GM18873 (cell line): ENCODE measurements around the gene A3GALT2.
"Not testable (repeated sequence)": the region's sequence is repeated elsewhere in the genome, so short reads cannot be mapped to it uniquely, and the experiment has no call there.

Experiments
- ATAC-seq: cut with Tn5 transposase; IDR thresholded peaks from one replicate; pipeline ENCODE4 v1.9.1; 2021; ENCODE audit warnings: mild to moderate bottlenecking, moderate library complexity, moderate number of reproducible peaks; ENCODE audit not compliant: unreplicated experiment, low FRiP score

A3GALT2 gene

DNA sequence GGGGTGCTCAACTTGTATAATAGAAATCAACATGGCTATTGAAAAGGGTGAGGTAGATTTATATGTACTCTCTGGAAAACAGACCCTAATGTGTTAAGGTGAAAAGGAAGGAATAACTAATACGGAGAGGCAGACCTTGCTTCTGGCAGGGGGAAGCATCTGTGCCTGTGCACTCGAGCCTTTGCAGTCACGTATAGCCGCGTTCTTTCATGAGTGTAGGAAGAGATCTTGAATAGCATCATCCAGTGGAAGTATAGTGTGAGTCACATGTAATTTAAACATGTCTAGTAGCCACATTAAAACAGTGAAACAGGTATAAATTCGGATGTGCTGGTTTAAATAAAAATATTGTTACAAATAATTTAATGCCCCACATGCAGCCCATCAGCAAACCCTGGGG is 3.0 kb downstream of the A3GALT2 start:
- ATAC-seq: no peak

DNA sequence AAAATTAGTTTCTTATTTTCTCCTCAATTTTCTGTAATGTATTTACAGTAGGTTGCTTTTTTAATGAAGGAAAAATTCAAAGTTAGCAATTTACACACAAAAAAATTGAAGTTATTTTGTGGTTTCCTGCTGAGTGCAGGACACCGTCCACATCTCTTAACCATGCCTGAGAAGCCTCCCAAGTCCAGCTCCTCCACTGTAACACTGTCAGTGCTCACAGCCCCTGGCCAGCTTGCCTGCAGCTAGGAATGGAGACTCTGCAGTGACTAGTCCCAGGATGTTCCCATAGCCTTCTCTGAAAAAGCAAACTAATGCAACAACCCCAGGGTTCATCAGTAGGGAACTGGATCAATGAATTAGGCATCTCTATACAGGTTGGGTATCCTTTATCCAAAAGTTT is 3.5 kb downstream of the A3GALT2 start:
- no peak for ATAC-seq

DNA sequence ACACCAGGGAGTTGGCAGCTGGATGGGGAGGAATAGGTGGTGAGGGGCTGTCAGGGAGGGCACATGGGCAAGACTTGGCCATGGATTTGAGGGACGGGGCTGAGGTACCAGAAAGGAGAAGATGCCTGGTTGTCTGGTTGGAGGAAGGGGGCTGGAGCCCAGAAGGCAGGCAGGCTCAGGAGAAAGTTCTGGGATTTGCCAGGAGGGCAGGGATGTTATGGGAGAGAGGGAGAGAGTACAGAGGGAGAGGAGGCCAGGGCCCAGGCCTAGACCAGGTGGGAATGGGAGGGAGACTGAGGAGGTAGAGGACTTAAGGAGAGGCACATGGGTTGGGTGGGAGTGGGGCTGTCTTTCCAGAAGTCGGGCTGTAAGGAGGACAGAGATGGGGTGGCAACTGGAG is 4.3 kb downstream of the A3GALT2 start:
- ATAC-seq: no peak

DNA sequence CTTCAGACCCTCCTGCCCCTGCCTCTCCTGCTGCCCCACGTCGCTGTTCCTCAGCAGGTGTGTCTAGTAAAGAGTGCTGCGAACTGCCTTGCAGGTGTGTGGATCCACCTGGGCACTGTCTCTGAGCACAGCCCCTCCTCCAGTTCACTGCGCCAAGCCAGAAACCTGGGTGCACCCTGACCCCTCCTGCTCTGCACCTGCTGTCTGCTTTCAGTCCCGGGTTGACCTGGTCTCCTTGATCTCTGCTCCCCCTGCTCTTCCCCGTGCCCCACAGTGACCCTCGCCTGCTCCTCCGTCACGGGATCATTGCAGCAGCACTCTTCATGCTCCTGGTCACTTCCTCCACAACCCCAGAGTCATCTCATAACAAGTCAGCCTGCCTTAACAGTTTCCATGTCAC is 6.5 kb downstream of the A3GALT2 start:
- ATAC-seq: no peak

DNA sequence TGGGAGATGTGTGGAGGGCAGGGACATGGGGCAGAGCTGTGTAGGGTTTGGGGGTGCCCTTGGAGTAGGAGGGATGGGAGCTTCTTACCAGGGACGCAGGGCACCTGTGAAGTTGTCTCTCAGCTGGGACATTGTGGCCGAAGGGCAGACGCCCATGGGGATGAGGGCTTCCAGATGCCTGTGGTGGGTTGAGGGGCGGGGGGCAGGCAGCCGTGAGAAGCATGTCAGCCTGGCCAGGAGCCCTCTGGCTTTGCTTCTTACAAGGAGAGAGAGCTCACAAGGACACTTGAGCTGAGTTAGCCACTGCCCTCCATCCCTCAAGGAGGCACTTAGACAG is 8.5 kb downstream of the A3GALT2 start:
- ATAC-seq: no peak

DNA sequence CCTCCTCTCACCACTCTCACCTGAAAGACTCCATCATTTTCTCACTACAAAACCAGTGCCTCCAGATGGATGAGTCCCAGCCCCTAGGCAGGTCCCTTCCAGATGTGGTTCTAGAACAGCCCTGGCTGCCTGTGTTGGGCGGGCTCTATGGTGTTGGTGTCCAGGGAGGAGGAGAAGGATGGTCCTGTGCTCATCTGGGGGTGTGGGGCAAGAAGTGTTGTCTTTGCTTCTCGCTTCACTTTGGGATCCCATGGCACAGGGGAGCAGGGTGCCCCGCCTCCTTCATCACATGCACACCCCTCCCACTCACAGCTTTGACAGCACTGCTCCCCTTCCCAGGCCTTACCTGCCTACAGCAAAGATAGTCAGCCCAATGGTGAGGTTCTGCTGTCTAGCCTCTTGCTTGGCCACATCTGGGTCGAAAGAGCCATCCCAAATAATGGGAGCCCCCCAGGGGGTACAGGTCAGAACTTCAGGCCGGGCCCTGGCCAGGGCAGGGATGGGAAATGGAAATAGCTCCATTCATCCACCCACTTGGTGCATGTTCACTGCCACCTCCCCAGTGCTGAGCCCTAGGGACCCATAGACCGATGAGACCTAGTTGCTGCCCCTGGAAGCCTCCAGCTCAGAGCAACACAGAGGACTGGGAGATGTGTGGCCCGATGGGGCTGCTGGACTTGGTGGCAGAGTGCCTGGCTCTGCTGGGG is 9.0 kb downstream of the A3GALT2 start:
- ATAC-seq: no peak

DNA sequence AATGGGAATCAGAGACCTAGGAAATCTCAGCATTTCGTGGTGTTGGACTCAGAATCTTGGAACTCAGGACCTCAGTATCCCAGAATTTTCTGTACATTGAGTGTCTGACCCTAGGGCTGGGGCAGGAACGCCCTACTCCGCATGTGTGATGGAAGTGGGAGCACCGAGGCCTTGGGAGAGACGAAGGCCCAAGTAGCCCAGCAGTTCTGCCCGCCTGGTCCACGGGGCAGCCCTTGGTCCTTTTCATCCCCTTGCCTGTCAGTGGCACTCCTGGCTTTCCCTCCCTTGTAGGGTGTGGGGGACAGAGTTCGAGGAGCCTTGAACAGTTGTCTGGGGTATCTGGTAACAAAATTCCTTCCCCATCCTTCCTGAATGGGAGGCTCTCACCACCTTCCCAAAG is 10.2 kb downstream of the A3GALT2 start:
- no peak for ATAC-seq

DNA sequence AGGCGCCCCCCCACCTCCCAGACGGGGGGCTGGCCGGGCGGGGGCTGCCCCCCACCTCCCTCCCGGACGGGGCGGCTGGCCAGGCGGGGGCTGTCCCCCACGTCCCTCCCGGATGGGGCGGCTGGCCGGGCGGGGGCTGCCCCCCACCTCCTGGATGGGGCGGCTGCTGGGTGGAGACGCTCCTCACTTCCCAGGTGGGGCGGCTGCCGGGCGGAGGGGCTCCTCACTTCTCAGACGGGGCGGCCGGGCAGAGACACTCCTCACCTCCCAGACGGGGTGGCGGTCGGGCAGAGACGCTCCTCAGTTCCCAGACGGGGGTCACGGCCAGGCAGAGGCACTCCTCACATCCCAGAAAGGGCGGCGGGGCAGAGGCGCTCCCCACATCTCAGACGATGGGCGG is 11.5 kb downstream of the A3GALT2 start:
- ATAC-seq: not testable (repeated sequence)

DNA sequence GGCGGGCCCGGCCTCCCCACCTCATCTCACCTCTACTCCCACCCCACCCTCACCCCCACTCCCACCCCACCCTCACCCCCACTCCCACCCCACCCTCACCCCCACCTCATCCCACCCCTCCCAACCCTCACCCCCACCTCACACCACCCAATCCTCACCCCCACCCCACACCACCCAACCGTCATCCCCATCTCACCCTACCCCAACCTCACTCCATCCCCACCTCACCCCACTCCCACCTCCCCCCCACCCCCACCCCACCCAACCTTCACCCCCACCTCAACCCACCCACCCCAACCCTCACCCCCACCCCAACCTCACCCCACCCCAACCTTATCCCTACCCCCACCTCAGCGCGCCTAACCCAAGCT is 13.4 kb downstream of the A3GALT2 start:
- no peak for ATAC-seq

DNA sequence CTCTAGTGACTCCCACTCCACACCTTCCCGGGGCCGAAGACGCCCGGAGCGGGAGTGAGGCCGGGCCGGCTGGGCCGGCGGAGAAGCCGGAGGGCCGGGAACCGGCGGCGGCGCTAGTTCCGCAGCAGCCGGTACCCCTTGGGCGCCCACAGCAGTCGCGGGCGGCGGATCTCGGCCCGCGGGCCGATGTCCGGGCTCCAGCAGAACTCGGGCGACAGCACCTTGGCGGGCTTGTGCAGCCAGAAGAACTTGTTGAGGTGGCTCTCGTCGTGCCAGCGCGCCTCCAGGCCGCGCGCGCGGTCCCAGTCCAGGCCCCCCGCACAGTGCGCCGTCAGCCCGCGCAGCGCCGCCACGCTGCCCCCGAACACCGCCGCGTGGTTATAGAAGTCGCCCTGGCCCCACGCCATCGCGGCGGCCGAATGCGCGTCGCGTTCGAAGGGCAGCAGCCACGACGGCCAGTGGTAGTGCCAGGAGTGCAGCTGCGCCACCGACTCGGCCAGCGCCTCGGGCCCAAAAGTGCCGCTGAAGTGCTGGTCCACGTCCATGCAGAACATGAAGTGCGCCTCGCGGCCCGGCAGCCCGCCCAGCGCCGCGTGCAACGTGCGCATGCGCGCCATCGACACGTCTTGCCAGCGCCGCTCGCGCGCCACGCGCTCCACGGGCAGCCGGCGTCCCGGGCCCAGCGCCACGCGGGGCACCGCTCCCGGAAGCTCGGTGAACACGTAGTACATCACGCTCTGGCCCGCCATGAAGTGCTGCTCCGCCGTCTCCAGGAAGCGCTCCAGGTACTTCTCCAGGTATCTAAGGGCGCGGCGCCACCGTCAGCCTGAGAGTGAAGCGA is 14.0 kb downstream of the A3GALT2 start:
- ATAC-seq: no peak

DNA sequence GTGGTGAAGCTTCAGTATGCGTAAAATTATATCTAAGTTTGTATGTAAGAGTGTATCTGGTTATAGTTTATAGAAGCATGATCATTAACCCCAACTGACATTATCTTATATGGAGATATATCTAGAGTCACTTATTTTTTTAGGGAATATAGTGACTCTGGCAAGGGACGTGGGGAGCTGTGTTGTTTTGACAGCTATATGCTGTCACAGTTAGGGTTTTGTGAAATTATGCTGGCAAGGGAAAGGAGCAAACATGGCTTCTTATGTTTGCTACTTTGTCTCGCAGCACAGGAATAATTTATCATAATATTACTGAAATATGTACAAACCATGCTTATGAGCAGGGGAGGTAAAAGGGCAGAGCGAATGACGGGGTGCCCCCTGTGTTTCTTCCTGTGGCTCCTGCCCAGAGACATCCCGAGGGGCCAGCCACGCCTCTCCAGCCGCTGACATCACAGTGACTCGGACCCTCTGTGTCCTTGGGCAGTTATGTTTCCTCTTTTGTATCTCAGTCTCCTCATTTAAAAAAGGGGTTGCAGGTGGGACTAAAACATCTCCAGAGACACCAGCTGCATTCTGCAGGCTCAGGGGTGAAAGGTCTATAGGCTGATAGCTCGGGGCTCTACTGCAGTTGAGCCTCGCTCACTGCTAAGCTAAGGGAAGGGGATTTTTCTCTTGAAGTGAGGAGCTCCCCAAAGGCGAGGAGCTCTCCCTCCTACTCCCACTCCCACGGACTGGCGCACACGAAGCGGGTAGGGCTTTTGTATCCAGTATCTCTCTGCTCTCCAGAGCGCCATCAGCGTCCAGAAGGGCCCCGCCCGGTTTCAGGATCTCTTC is 14.9 kb downstream of the A3GALT2 start:
- no peak for ATAC-seq

DNA sequence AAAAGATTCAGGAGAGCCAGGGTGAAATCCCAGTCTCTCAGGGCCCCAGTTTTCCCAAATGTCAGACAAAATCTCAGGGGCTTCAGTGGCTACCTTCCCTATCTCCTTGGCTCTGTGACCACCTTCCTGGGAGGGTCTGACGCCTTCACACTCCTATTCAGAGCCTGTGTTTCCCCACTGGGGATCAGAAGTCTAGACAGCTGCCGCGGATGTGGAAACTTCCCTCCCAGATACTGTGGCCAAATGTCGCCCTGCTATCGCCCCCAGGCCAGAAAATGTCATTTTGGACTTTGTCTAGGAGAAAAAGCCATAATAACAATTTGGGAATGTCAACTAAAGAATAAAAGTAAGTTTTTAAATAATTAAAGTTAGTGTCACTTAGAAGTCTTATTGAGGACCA is 15.9 kb downstream of the A3GALT2 start:
- ATAC-seq: no peak

DNA sequence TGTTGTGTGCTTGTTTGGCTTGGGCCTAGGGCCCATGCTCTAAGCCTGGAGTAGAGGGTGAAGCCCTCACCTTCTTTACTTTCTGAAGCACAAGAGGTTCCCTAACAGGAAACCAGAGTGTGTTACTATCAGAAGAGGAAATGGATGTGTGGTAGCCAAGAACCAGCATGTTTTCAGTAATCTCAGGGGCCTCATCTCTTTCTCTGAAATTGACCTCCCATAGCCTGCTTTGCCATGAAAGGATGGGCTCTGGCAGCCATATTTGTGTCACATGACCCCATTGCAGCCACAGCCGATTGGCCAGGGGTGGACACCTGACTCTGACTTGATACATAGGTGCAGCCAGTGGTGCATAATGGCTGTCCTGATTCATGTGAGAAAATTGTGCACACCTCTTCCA is 18.6 kb downstream of the A3GALT2 start:
- no peak for ATAC-seq

DNA sequence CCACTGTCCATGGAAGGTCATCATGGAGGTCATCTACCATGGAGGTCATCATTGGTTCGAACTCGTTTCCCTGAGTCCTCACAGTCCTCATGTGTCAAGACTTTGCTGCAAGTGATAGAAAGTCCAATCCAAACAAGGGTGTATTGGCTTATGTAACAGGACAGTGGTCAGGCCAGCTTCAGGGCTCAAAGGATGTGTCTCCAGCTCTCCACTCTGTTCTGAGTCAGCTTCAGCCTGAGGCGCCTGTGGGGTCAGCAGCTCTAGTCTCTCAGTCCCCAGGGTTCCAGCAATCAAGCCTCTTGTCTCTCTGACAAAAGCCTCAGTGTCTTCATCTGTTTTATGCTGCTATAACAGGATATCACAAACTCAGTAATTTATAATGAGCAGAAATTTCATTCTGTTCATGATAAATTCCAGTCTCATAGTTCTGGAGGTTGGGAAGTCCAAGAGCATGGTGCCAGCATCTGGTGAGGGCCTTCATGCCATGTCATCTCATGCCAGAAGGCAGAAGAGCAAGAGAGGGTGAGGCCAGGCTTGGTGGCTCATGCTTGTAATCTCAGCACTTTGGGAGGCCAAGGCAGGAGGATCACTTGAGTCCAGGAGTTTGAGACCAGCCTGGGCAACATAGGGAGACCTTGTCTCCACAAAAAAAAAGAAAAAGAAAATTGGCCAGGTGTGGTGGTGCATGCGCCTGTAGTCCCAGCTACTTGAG is 19.5 kb downstream of the A3GALT2 start:
- ATAC-seq: no peak

DNA sequence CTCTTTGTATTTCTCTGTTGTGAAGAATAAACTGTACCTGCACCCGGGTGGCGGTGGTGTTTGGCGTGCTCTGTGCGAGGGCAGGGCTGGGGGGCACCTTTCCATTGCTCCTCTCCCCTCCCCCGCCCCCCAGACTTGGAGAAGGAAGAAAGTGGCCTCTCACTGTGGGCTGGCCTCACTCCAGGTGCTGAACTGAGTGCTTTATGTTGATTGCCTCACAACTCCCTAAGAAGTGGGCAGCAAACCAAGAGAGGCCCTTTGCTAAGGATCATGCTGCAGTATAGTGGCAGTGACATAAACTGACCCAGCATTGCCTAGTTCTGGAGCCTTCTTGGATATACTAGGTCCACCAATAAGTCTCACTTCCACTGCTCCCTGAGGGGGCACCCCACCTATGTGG is 20.2 kb downstream of the A3GALT2 start:
- ATAC-seq: no peak

DNA sequence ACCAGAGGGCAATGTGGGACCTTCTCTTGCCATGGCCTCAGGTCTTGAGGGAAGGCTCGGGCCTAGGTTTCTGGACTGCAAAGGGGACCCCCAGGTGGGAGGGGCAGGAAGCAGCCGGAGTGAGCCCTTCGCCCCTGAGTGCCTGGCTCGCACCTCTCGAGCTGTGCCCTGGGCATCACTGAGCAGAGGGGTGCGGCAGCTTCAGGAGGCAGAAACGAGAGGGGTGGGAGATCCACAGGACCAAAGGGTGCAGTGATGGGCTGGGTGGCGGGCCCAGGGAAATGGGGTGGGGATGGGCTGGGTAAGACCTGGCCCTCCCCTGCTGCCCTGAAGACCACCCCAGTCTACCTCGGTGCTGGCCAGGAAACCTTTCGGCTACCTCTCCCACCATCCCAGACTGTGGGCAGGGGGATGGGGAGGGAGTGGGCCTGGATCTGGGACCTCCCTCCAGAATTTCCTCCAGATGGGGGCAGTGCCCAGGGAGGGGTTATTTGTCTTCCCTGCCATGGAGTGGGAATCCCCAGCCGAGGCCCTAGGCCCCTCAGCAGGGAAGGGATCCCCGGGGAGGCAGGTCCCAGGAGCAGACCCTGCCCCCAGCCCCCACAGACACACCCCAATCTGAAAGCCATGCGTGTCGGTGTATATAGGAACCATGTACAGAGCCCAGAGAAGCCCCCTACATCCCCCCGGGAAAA is 21.3 kb downstream of the A3GALT2 start:
- ATAC-seq: no peak

DNA sequence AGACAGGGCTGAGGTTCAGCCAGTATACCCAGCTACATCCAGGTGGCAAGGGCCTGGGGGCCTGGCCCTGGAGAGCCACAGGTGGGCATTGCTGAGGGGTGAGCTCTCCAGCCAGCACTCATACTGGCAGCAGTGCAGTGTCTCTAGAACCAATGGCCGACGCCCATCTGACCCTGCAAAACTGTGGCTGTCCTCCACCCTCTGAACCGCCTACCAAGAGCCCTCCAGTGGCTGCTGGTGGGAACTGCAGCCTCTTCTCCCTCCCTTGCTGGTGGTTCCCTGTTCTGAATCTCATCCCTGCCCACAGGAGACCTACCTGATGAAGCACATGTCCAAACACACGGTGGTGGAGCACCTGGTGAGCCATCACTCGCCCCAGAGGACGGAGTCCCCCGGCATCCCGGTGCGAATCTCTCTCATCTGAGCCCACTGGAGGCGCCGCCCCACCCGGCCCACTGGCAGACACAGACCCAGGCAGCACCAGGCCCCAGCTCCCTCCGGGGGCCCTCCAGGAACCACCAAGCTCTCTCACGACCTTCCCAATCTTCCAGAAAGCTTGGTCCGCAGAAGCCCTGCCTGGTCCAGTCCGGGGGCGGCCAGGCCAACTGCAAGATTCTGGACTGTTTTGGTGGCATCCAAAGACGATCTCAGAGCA is 22.1 kb downstream of the A3GALT2 start:
- ATAC-seq: no peak

DNA sequence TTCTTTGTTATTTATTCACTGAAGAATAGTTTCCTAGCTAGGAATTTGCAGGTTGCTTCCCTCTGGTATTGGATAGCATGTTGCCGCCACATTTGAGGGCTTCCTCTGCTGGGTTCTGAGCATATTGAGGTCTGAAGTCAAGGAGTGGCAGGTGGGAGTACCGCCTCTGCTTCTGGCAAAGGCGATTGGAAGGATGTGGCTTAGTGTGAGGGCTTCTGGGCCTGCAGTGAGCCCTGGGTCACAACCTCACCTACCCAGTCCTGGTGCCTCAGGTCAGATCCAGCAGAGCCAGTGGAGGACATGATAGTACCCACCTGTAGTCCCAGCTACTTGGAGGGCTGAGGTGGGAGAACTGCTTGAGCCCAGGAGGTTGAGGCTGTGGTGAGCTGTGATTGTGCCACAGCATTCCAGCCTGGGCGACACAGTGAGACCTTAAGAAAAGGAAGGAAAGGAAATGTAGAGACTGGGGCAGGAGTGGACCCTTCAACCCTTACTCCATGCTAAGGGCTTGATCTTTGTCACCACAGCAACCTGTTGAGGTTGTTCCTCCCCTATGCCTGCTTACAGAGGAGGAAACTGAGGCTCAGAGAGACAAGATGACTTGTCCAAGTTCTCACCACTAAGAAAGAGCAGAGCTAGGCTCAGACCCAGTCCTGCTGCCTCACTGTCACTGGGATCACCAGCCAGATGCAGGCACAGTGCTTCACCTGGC is 22.8 kb downstream of the A3GALT2 start:
- ATAC-seq: no peak

DNA sequence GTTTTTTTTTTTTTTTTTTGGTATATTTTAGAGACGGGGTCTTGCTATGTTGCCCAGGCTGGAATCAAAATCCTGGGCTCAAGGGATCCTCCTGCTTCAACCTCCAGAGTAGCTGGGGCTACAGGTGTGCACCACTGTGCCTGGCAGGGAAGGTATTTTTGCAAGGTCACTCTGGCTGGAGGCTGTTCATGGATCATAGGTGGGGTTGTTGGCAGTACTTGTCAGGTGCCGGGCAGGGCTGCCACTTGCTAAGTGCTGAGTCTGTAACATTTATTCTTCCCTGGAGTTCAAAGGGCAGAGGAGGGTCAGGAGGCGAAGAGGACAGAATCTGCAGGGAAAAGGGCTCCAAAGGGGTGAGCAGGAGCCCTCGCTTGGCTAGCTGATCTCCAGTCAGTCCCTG is 24.1 kb downstream of the A3GALT2 start:
- no peak for ATAC-seq
